LoVo (cell line): ENCODE measurements around the gene VSTM4.

Experiments
- DNase-seq: peaks from one replicate; pipeline ENCODE4 v3.0.0-alpha.2; 2016; ENCODE audit warnings: low spot score

The VSTM4 gene, protein sequence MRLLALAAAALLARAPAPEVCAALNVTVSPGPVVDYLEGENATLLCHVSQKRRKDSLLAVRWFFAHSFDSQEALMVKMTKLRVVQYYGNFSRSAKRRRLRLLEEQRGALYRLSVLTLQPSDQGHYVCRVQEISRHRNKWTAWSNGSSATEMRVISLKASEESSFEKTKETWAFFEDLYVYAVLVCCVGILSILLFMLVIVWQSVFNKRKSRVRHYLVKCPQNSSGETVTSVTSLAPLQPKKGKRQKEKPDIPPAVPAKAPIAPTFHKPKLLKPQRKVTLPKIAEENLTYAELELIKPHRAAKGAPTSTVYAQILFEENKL

DNA sequence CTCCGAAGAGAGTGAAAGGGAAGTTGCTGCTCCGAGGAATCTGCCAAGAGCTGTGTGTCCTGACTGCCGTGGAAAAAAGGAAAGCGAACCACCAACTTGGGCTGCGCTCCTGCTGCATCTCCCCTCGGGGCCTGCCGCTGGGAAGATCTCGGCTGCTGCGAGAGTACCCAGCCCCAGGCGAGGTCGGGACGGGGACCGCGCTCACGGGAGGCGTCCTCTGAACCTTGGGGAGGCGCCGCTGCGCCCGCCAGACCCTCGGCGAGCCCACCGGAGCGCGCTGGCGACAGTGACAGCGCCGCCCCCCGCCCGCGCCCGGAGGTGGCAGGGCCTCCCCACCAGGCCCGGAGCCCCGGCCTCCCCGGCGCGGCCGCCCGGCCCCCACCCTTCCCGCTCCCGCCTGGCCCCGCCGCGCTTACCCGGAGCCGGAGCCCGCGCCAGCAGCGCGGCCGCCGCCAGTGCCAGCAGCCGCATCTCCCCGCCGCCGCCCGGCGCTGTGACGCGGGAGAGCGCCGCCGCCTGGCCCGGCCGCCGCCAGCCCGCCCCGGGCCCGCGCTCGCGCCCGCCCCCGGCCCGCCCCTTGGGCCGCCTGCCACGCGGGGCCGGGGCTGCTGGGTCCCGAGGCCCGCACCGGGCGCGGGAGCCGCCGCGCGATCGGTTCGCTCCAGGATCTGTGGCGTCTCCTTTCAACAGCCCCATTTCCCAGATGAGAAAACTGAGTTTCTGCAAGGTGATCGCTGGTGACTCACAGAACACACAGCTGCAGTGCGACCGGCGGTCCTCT lies at the start of gene VSTM4:
VSTM4 (minus strand) TSS at position 508 of the 781 bp plus-strand sequence; CDS start at position 471, 37 bp downstream.
- DNase-seq = no peak

DNA sequence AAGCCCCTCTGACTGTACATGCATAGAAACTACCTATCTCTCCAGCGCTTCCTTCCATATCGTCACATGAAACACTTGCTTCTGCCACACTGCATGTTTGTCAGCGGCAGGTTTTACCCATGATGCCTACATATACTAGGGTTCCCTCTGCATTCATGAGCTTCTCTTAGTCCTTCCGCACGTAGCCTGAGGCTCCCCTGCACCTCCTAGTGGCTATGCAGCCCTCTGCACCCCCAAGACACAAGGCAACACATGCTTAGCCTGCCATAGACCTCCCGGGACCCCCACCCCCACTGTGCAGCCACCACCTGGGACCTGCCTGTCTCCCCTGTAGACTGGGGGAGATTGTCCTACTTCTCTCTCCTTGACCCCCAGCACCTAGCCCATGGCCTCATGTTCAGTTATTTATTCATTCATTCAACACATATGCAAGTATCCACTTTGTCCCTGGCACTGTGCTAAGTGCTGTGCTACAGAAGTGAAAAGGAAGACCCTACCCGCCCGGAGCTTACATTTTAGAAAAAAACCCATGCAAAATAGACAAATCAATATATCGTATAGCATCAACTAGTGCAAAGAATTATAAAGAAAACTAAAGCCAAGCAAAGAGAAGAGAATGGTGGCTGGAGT lies 49.4 kb upstream of the VSTM4 start:
- DNase-seq = no peak

DNA sequence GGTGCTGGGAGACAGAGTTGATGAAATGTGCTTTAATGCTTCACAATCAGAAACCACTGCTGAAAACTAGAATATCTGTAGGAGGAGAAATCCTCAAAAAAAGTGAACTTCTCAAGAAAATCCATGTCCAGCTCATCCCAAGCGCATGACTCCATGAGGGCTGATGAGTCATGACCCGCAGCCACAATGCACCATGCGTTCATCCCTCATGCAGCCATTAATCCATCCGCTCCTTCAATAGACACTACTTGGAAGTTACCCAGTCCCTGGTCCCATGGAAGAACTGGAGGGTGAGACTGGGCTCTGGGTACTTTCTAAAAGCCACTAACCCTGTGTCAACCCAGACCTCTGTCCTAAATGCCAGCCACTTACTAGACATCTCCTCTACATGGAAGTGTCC lies 48.4 kb upstream of the VSTM4 start:
- DNase-seq = no peak

DNA sequence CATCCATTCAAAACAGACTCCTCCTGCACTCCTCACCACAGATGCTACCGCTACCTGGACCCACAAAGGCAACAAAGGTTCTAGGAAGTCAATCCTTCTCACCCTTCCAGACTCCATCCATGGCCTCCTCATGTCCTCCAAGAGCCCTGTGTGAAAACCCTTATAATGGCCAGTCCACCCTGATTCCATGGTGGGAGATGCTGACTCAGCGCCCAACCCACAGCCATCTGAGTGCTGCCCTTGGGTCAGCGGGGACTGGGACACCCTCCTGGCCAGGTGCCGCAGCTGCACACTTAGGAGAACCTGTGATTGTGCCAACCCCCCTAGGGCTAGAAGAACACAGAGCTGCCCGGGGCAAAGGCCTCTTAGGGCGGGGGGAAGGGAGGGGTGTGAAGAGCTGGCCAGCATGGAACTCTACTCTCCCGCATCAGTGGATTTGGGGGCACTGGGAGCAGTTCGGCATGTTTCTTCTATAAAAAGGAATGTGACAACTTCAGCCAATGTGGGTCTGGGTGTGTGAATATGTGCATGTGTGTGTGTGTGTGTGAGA lies 47.5 kb upstream of the VSTM4 start:
- DNase-seq = no peak

DNA sequence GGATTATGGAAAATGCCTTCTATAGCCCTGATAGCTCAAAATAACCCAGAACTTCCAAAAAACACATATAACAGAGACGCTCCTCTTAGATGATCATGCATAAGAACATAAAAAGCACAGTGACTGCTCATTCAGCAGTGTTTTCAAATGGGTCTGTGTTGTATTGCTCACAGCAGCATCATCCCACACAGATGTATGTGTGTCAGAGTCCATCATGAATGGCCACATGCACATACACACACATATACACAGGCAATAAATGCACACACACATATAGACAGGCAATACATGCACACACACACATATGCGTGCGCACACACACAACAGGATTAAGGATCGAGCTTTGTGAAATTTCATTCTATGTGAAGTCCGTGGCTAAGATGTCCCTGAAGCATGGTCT lies 46.7 kb upstream of the VSTM4 start:
- no peak for DNase-seq

DNA sequence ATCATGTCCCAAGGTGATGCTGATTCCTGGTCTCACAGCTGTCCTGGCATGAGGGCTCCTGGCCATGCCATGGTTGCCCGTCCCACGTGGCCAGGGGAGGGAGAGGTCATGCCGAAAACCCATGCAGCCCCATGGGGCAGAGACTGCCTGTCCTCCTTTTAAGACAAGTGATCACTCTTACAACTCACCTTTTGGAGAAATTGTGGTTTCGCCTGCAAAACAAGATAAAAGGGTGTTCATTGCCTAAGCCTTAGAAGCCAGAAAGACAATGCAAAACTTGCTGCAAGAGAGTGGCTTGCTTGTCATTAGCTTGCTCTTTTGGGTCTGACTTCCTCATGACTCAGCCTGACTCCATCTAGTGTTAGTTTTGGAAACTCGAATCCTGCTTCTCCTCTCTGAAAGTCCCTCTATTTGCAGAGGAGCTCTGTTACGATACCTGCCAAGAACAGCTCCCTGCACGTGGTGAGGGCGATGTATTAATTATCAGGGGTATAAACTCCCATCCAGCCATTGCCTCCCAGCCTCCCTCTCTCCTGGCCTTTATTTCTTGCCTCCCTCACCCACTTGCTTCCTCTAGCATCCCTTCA lies 46.2 kb upstream of the VSTM4 start:
- no peak for DNase-seq

DNA sequence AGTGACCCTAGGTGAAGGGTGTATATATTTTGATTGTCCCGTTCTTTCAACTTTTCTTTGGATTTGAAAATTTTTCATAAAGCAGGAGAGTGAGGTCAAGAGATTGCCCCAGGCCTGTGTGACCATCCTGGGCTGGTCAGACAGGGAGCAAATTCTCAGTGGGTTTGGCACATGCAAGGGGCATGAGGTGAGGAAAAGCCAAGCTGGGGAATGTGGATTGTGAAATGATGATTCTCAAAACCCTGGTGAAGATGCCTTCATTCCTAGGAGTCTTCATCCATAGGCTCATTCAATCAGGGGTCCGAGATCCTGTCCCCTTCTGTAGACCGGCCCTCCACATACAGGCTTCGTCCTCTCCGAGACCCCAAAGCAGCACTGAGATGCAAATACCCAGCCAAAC lies 45.5 kb upstream of the VSTM4 start:
- DNase-seq = no peak

DNA sequence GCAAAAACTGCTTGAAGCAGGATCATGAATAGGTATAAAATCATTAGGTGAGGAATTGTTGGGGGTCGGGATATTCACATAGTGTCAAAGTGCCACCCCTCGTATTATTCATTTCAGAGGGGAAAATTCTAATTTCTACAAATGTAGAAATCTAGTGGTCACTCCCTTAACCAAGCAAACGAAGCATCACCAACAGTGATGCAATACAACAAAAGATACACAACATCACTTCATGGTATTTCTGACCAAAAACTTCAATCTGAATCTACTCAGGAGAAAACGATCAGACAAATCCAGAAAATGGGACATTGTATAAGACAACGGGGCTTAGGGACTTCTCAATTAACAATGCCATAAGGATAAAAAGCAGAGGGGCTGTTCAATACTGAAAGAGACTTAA lies 44.8 kb upstream of the VSTM4 start:
- DNase-seq = no peak

- DNase-seq = no peak
Observed at GRCh38 chr10:49158915-49159314, 43.6 kb upstream of the VSTM4 start.

DNA sequence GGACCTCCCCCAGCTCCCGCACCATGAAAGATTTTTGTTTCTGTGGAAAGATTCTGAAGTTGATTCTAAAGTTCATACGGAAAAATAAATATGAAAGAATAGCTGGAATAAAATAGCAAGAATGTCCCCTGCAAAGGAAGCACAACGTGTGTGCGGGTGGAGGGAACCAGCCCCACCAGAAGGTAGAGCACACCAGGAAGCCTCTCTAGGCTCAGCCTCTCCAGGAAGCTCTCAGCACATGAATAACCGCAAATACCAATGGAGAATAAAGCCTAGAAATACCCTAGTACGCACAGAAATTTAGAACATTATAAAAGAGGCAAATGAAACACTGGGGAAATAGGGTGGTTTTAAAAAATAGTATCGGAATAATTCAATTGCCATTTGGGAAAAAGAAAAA lies 43.1 kb upstream of the VSTM4 start:
- DNase-seq = no peak

- DNase-seq = no peak
Observed at GRCh38 chr10:49157229-49157628, 41.9 kb upstream of the VSTM4 start.

DNA sequence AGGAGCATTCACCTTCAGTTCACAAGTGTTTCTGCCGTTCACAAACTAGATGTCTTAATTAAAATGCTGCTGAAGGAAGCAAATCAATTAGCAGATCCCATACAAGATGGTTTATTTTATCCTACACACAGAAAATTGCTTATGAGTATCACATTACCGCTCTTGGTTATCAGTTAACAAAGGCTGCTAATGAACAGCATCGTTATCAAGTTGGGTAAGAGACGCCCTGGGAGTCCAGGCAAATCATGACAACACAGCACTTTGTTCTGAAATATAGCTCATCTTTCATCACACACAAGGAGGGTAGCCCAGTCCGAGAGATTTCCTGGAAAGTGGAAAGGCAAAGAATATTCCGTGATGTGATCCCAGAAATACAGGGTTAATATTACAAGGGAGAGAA lies 39.3 kb upstream of the VSTM4 start:
- no peak for DNase-seq

DNA sequence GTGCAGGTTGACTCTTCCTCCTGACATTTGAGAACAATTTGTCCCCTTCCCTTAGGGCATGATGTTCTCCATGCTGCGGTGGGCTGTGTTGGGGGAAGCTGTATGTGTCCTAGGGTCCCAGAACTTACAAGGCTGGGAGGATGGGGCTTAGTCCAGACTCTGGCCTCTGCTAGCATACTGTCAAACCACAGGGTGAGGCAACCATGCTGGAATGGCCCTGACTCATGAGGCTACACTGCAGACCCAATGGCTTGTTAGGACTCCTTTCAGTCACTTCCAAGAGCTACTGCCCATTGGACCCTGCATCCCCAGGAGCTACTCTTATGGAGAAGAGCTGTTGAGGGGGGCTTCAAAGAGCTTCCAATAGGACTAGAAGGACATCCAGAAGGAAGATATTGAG lies 38.6 kb upstream of the VSTM4 start:
- DNase-seq = no peak

GRCh38 chr10:49153115-49153514 lies 37.8 kb upstream of the VSTM4 start:
- DNase-seq = no peak

DNA sequence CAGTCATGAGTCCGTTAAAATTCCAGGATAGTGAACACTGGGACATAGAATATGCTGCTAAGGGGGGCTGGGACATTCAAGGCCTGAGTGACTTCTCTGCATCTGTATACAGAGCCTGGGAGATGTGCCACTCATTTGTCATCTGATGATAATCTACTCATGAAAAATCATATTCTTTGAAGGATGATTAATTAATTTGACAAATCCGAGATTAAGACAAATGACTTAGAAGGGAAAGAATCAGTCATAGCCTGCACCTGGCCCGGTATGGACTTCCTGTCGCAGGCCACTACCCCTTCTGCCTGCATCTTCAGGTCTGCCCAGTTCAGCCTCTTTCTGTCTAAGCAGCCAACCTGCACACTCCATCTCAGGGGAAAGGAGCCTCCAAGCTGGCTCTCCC lies 37.3 kb upstream of the VSTM4 start:
- DNase-seq = no peak

GRCh38 chr10:49152037-49152436 lies 36.7 kb upstream of the VSTM4 start:
- DNase-seq = no peak

GRCh38 chr10:49151481-49151880 lies 36.2 kb upstream of the VSTM4 start:
- DNase-seq = no peak

DNA sequence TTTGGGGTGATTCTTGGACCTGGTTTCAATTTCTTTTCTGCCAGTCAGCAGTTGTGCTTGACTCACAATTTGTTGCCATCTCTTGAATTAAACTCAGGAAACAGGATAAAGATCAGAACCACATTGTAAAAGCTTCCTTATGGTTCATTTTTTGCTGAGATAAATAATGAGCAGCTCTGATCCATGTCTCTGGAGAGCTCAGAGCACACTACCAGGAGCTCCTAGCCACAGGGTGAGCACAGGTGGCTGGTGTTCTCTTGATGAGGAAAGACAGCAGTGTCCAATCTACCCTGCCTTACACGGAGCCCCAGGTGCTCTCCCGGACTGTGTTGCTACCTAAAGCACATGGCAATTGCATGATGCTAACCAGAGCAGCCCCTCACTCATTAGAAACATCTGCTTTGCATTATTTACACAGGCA lies 35.7 kb upstream of the VSTM4 start:
- DNase-seq = no peak

DNA sequence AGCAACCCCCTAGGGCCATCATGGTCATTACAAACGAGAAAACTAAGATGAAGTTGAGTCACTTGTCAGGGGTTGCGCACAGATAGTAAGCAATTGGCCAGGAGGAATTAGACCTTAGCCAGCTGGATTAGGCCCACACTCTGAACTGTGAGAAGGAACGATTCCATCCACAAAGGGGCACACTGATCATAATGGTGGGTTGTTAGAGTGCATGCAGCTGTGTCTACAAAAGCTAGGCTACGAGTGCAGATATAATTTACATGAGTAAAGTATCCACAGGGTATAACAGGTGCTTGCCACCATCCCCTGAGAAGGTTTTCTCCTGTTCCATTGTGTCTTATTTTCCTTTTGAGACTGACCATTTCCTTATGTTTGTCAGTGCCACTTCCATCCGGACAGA lies 35.1 kb upstream of the VSTM4 start:
- DNase-seq = no peak

- no peak for DNase-seq
Observed at GRCh38 chr10:49149881-49150280, 34.6 kb upstream of the VSTM4 start.

DNA sequence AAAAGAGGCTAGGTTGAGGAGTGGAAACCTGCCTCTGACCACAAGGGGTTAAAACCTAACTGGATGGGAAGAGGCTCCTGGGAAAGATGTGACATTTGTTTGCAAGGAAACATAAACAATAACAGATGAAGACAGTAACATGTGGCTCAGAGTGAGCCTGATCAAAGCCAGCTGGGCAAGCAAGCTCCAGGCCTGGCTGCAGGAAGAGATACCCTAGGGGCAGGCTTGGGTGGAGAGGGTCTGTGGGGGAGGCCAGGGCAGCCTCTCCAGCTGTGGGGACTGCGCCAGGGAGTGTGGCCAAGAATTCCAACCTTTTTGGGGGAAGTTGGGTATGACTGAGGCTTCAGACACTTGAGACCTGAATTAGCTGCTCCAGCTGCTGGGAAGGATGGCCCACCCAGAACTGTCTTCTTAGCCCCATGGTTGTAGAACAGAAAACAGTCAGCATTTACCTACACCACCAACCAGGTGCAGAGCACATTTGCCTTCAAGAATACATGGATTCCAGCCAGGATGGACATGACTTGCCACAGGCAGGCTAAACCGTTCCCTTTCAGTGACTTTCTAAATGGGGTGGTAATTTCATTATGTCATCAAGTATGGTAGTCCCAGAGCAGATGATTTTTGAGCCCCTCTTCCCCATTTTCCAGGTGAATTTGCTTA lies 28.9 kb upstream of the VSTM4 start:
- DNase-seq = no peak

DNA sequence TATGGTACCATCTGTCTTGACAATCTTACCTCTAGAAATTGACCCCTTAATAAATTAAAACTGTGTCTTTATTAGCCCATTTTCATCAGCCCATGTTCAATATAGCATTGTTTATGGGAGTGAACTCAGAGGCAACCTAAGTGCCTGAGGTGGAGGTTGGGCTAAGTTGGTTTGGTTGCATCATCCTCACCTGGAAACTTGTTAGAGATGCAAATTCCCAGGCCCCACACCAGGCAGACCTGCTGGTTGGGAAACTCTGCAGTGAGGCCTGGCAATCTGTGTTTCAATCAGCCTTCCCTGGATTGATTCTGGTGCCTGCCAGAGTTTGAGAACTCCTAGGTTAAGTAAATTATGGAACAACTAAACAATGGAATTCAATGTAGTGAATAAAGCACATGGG lies 27.9 kb upstream of the VSTM4 start:
- no peak for DNase-seq
